ENCODE measurements around the gene CEMP1.

CEMP1 gene

GRCh38 chr16:2487903-2488531, 43.2 kb downstream of the CEMP1 start:
- H3K27ac ChIP-seq, result no peak overlapping the region
- H3K36me3 ChIP-seq (ENCODE audit: insufficient read depth), result no peaks in the 10 kb centered on the region
- TF ChIP-seq CTCF (conservative IDR thresholded peaks at IDR 0.05; ENCODE audit: low read depth, low read length), result no peak
- H4K20me1 ChIP-seq (ENCODE audit: insufficient read depth), result no peaks in the 10 kb centered on the region
- 0 out of 2 replicates have a peak, but pooled peaks cover 4% of the 10 kb centered on the region for H3K79me2 ChIP-seq (ENCODE audit: insufficient read depth, low read depth)
- no peaks in the 10 kb centered on the region for H3K4me1 ChIP-seq (ENCODE audit: low read depth, poor library complexity, severe bottlenecking)
- no peaks in the 10 kb centered on the region for H3K27me3 ChIP-seq (ENCODE audit: insufficient read depth, low read depth)
- H2AFZ ChIP-seq (ENCODE audit: low read depth), result no peak overlapping the region
- H3K9ac ChIP-seq, result no peak overlapping the region
- H3K4me3 ChIP-seq (IDR thresholded peaks at IDR 0.05; ENCODE audit: insufficient read depth, low read depth, low read length), result no peak overlapping the region
- H3K4me2 ChIP-seq, result no peak overlapping the region

- no peaks in the 10 kb centered on the region for H3K4me1 ChIP-seq (ENCODE audit: low read depth, poor library complexity, severe bottlenecking)
- H3K79me2 ChIP-seq (ENCODE audit: insufficient read depth, low read depth), result 0 out of 2 replicates have a peak, but pooled peaks cover 4% of the 10 kb centered on the region
- no peak overlapping the region for H3K4me2 ChIP-seq
- TF ChIP-seq CTCF (conservative IDR thresholded peaks at IDR 0.05; ENCODE audit: low read depth, low read length), result no peak
- H3K4me3 ChIP-seq (IDR thresholded peaks at IDR 0.05; ENCODE audit: insufficient read depth, low read depth, low read length), result no peak overlapping the region
- no peak overlapping the region for H2AFZ ChIP-seq (ENCODE audit: low read depth)
- H3K36me3 ChIP-seq (ENCODE audit: insufficient read depth), result no peaks in the 10 kb centered on the region
- H3K27me3 ChIP-seq (ENCODE audit: insufficient read depth, low read depth), result no peaks in the 10 kb centered on the region
- no peak overlapping the region for H3K9ac ChIP-seq
- no peaks in the 10 kb centered on the region for H4K20me1 ChIP-seq (ENCODE audit: insufficient read depth)
- H3K27ac ChIP-seq, result no peak overlapping the region
Observed at GRCh38 chr16:2487517-2487842, 43.7 kb downstream of the CEMP1 start.

- no peaks in the 10 kb centered on the region for H4K20me1 ChIP-seq (ENCODE audit: insufficient read depth)
- no peak overlapping the region for H3K9ac ChIP-seq
- no peak overlapping the region for H3K4me2 ChIP-seq
- no peaks in the 10 kb centered on the region for H3K4me1 ChIP-seq (ENCODE audit: low read depth, poor library complexity, severe bottlenecking)
- H3K27me3 ChIP-seq (ENCODE audit: insufficient read depth, low read depth), result no peaks in the 10 kb centered on the region
- no peak overlapping the region for H3K4me3 ChIP-seq (IDR thresholded peaks at IDR 0.05; ENCODE audit: insufficient read depth, low read depth, low read length)
- H3K79me2 ChIP-seq (ENCODE audit: insufficient read depth, low read depth), result 0 out of 2 replicates have a peak, but pooled peaks cover 4% of the 10 kb centered on the region
- H3K36me3 ChIP-seq (ENCODE audit: insufficient read depth), result no peaks in the 10 kb centered on the region
- no peak overlapping the region for H2AFZ ChIP-seq (ENCODE audit: low read depth)
- no peak overlapping the region for H3K27ac ChIP-seq
- TF ChIP-seq CTCF (conservative IDR thresholded peaks at IDR 0.05; ENCODE audit: low read depth, low read length), result no peak
Observed at GRCh38 chr16:2486645-2487516, 44.3 kb downstream of the CEMP1 start.

- Histone ChIP-seq H3K4me2 (no peak overlapping the region), H3K4me1 (ENCODE audit: low read depth, poor library complexity, severe bottlenecking) (no peaks in the 10 kb centered on the region), H4K20me1 (ENCODE audit: insufficient read depth) (no peaks in the 10 kb centered on the region), H2AFZ (ENCODE audit: low read depth) (no peak overlapping the region), H3K9ac (no peak overlapping the region), H3K27ac (no peak overlapping the region), H3K36me3 (ENCODE audit: insufficient read depth) (no peaks in the 10 kb centered on the region), H3K79me2 (ENCODE audit: insufficient read depth, low read depth) (0 out of 2 replicates have a peak, but pooled peaks cover 4% of the 10 kb centered on the region), H3K4me3 (IDR thresholded peaks at IDR 0.05; ENCODE audit: insufficient read depth, low read depth, low read length) (no peak overlapping the region), H3K27me3 (ENCODE audit: insufficient read depth, low read depth) (no peaks in the 10 kb centered on the region)
- no peak for TF ChIP-seq CTCF (conservative IDR thresholded peaks at IDR 0.05; ENCODE audit: low read depth, low read length)
Observed at GRCh38 chr16:2485811-2486507, 45.2 kb downstream of the CEMP1 start.

Data from KMS-11 (cell line).